IMR-90 (cell line): ENCODE data around the gene GNAT2. TPM values are rescaled to one million over a fixed set of nuclear protein-coding genes. Genes with fewer than 3 reads are reported as not detected.

Experiments
- ATAC-seq: fragments of 200-7000 bp; cut with Tn5 transposase; 2 replicates; pipeline ENCODE4 v1.9.1; 2020; ENCODE audit warnings: low read depth, mild to moderate bottlenecking, moderate library complexity
- BruUV-seq: library from RNA; stranded (reverse); fragments of 400-500 nt; replicated peaks from 2 replicates; lab custom pipeline; 2021; lab: Mats Ljungman, UMichigan
- CTCF ChIA-PET: fragments of 300-600 bp; formaldehyde crosslinking; extraction: SDS; loops from one replicate; lab custom pipeline; 2021; ENCODE audit warnings: antibody characterized with exemption; lab: Yijun Ruan, JAX
- POLR2A ChIA-PET: fragments of 300-600 bp; sonication (Branson Sonifier 250); formaldehyde crosslinking; loops from one replicate; lab custom pipeline; 2022; ENCODE audit warnings: antibody characterized with exemption; ENCODE audit not compliant: unreplicated experiment; lab: Charles Lee
- DNase-seq: peaks from one replicate; pipeline ENCODE4 v3.0.0; 2013
- H2AFZ ChIP-seq: replicated peaks from 2 replicates; pipeline ENCODE3; 2013; ENCODE audit warnings: low read length, mild to moderate bottlenecking; ENCODE audit not compliant: poor library complexity
- H2AK5ac ChIP-seq: 2 replicates; pipeline ENCODE4 v1.6.1; 2013; ENCODE audit warnings: low read depth, low read length, inconsistent platforms
- H2AK9ac ChIP-seq: replicated peaks from 2 replicates; pipeline ENCODE3; 2013; ENCODE audit warnings: mild to moderate bottlenecking, low read depth, low read length, moderate library complexity; ENCODE audit not compliant: poor library complexity
- H2BK120ac ChIP-seq: 2 replicates; pipeline ENCODE4 v1.6.1; 2013; ENCODE audit warnings: low read depth, low read length, inconsistent platforms
- H2BK15ac ChIP-seq: 3 replicates; pipeline ENCODE4 v1.6.1; 2013; ENCODE audit warnings: low read depth, low read length, inconsistent platforms
- H2BK20ac ChIP-seq: 2 replicates; pipeline ENCODE4 v1.6.1; 2013; ENCODE audit warnings: low read depth, mild to moderate bottlenecking, inconsistent platforms, low read length, moderate library complexity
- H2BK5ac ChIP-seq: 2 replicates; pipeline ENCODE4 v1.6.1; 2013; ENCODE audit warnings: mild to moderate bottlenecking, low read depth, low read length, inconsistent platforms; ENCODE audit not compliant: poor library complexity, severe bottlenecking
- H3K14ac ChIP-seq: replicated peaks from 2 replicates; pipeline ENCODE4 v1.6.1; 2013; ENCODE audit warnings: low read depth, low read length, inconsistent platforms
- H3K18ac ChIP-seq: 2 replicates; pipeline ENCODE4 v1.6.1; 2013; ENCODE audit warnings: low read depth, low read length, control low read depth
- H3K23ac ChIP-seq: 2 replicates; pipeline ENCODE4 v1.6.1; 2013; ENCODE audit warnings: low read depth, low read length, inconsistent platforms
- H3K27ac ChIP-seq: 2 replicates; pipeline ENCODE4 v1.5.1; 2013; ENCODE audit warnings: mild to moderate bottlenecking, control low read depth, low read length; ENCODE audit not compliant: insufficient read depth
- H3K27me3 ChIP-seq: 2 replicates; pipeline ENCODE4 v1.6.1; 2013; ENCODE audit warnings: low read length; ENCODE audit not compliant: control insufficient read depth, insufficient read depth
- H3K36me3 ChIP-seq: 2 replicates; pipeline ENCODE4 v1.6.1; 2013; ENCODE audit warnings: low read length, mixed read lengths; ENCODE audit not compliant: control insufficient read depth, insufficient read depth
- H3K4ac ChIP-seq: 2 replicates; pipeline ENCODE4 v1.6.1; 2013; ENCODE audit warnings: low read depth, low read length, inconsistent platforms
- H3K4me1 ChIP-seq: 2 replicates; pipeline ENCODE4 v1.6.1; 2013; ENCODE audit warnings: low read length, mixed read lengths; ENCODE audit not compliant: control insufficient read depth, insufficient read depth
- H3K4me2 ChIP-seq: 2 replicates; pipeline ENCODE4 v1.6.1; 2013; ENCODE audit warnings: low read depth, mild to moderate bottlenecking, control low read depth, low read length, moderate library complexity
- H3K4me3 ChIP-seq: 2 replicates; pipeline ENCODE4 v1.5.1; 2013; ENCODE audit warnings: low read depth, mild to moderate bottlenecking, control low read depth, low read length, moderate library complexity; ENCODE audit not compliant: insufficient read depth
- H3K56ac ChIP-seq: 2 replicates; pipeline ENCODE4 v1.6.1; 2013; ENCODE audit warnings: low read length, inconsistent platforms; ENCODE audit not compliant: insufficient read depth; ENCODE audit errors: extremely low read depth
- H3K79me1 ChIP-seq, 2 experiments: 2 replicates each; pipeline ENCODE4 v1.6.1; 2013; ENCODE audit warnings: low read length in 2 of 2, inconsistent platforms in 1 of 2, low read depth in 1 of 2
- H3K9ac ChIP-seq: 2 replicates; pipeline ENCODE4 v1.6.1; 2013; ENCODE audit warnings: low read depth, low read length, control low read depth
- H3K9me1 ChIP-seq: 2 replicates; pipeline ENCODE4 v1.6.1; 2013; ENCODE audit warnings: low read length, inconsistent platforms; ENCODE audit not compliant: insufficient read depth
- H3K9me3 ChIP-seq: 2 replicates; pipeline ENCODE4 v1.6.1; 2013; ENCODE audit warnings: low read length; ENCODE audit not compliant: control insufficient read depth, insufficient read depth
- H4K20me1 ChIP-seq: 2 replicates; pipeline ENCODE4 v1.6.1; 2013; ENCODE audit warnings: low read length, inconsistent platforms; ENCODE audit not compliant: insufficient read depth
- H4K5ac ChIP-seq: 2 replicates; pipeline ENCODE4 v1.6.1; 2013; ENCODE audit warnings: mild to moderate bottlenecking, low read depth, low read length, control low read depth
- H4K8ac ChIP-seq, 2 experiments: 2 replicates each; pipeline ENCODE4 v1.6.1; 2013; ENCODE audit warnings: low read depth in 2 of 2, low read length in 2 of 2, control low read depth in 1 of 2, inconsistent platforms in 1 of 2
- H4K91ac ChIP-seq: 2 replicates; pipeline ENCODE4 v1.6.1; 2013; ENCODE audit warnings: low read depth, low read length, inconsistent platforms; ENCODE audit not compliant: insufficient read depth
- BHLHE40 ChIP-seq: fragments of 150-350 bp; IDR thresholded peaks from 2 replicates; pipeline ENCODE4 v1.6.1; 2016; ENCODE audit warnings: mild to moderate bottlenecking, low read depth, low read length
- CEBPB ChIP-seq: IDR thresholded peaks from 2 replicates; pipeline ENCODE4 v1.6.1; 2012; ENCODE audit warnings: low read depth, low read length, improper control_type of control experiment
- CHD1 ChIP-seq: IDR thresholded peaks from 2 replicates; pipeline ENCODE4 v1.6.1; 2012; ENCODE audit warnings: low read depth, low read length, improper control_type of control experiment
- FOS ChIP-seq: fragments of 150-350 bp; IDR thresholded peaks from 2 replicates; pipeline ENCODE4 v1.6.1; 2016; ENCODE audit warnings: low read depth, low read length
- MAFK ChIP-seq: IDR thresholded peaks from 2 replicates; pipeline ENCODE4 v1.6.1; 2012; ENCODE audit warnings: low read depth, low read length, improper control_type of control experiment
- MAZ ChIP-seq: IDR thresholded peaks from 2 replicates; pipeline ENCODE4 v1.6.1; 2012; ENCODE audit warnings: low read depth, mild to moderate bottlenecking, low read length, improper control_type of control experiment, moderate library complexity, borderline replicate concordance
- MXI1 ChIP-seq: IDR thresholded peaks from 2 replicates; pipeline ENCODE4 v1.6.1; 2012; ENCODE audit warnings: low read depth, mild to moderate bottlenecking, low read length, moderate library complexity, borderline replicate concordance
- NFE2L2 ChIP-seq: fragments of 150-350 bp; IDR thresholded peaks from 2 replicates; pipeline ENCODE4 v1.6.1; 2016; ENCODE audit warnings: low read depth, mild to moderate bottlenecking, low read length
- POLR2A ChIP-seq: IDR thresholded peaks from 2 replicates; pipeline ENCODE4 v1.6.1; 2012; ENCODE audit warnings: mild to moderate bottlenecking, low read depth, low read length
- RAD21 ChIP-seq: IDR thresholded peaks from 2 replicates; pipeline ENCODE4 v1.6.1; 2012; ENCODE audit warnings: low read length, improper control_type of control experiment
- RCOR1 ChIP-seq: IDR thresholded peaks from 2 replicates; pipeline ENCODE4 v1.6.1; 2012; ENCODE audit warnings: mild to moderate bottlenecking, low read length, improper control_type of control experiment; ENCODE audit not compliant: insufficient replicate concordance
- RFX5 ChIP-seq: IDR thresholded peaks from 2 replicates; pipeline ENCODE4 v1.8.0; 2012; ENCODE audit warnings: low read depth, mild to moderate bottlenecking, low read length, moderate library complexity
- SMC3 ChIP-seq: fragments of 150-350 bp; IDR thresholded peaks from 2 replicates; pipeline ENCODE4 v1.6.1; 2016; ENCODE audit warnings: low read depth, mild to moderate bottlenecking, antibody characterized with exemption, low read length, moderate library complexity
- WGBS, 2 experiments: methylation state at CpG; one replicate each; pipeline versions ENCODE4 v1.1.5 to v1.1.7; 2013; ENCODE audit warnings: missing lambda C conversion rate in 2 of 2; ENCODE audit not compliant: insufficient read length in 1 of 2; ENCODE audit errors: extremely low coverage in 2 of 2; 5-methylcytosine and 5-hydroxymethylcytosine counted together
- dilution Hi-C: fragments of 300-500 bp; cut with HindIII; formaldehyde crosslinking; loops from one replicate; pipeline ENCODE4 v1.14.3; 2018; ENCODE audit warnings: low sequenced_read_pairs; ENCODE audit not compliant: unreplicated experiment
- in situ Hi-C: fragments of 300-500 bp; cut with MboI; formaldehyde crosslinking; loops from 3 replicates; pipeline ENCODE4 v1.14.3; 2019; ENCODE audit warnings: low sequenced_read_pairs, inconsistent platforms, mixed read lengths
- intact Hi-C: fragments of 100-400 bp; cut with micrococcal nuclease; formaldehyde crosslinking; loops from 2 replicates; pipeline ENCODE4 v1.10.0; 2022
- polyA plus RNA-seq, 3 experiments: library from polyadenylated mRNA; depleted of rRNA; stranded (reverse); fragments of >200 nt; gene quantifications; 2 replicates each; pipeline ENCODE4 v1.2.3, GENCODE V29; 2012; ENCODE audit warnings: low replicate concordance in 1 of 3
- total RNA-seq: library from RNA; depleted of rRNA; stranded (reverse); fragments of >200 nt; gene quantifications from 2 replicates; pipeline ENCODE4 v1.2.3, GENCODE V29; 2012
- TF ChIP-seq, protein P1 (sequence below): fragments of 150-350 bp; IDR thresholded peaks from 2 replicates; pipeline ENCODE4 v1.6.1; 2017; ENCODE audit warnings: mild to moderate bottlenecking, antibody characterized with exemption, low read length, low read depth
- TF ChIP-seq, protein P2 (sequence below): conservative IDR thresholded peaks from 2 replicates; pipeline ENCODE4 v1.5.1; 2012; ENCODE audit warnings: mild to moderate bottlenecking, low read depth, low read length, improper control_type of control experiment
- TF ChIP-seq, protein P3 (sequence below): fragments of 150-350 bp; IDR thresholded peaks from 2 replicates; pipeline ENCODE4 v1.6.1; 2016; ENCODE audit warnings: low read depth, mild to moderate bottlenecking, low read length, moderate library complexity, borderline replicate concordance

Gene GNAT2
- total and polyA plus RNA-seq, 2 of the 4 experiments (the other 2 are of a cell fraction): 0.17 to 0.36 TPM

DNA sequence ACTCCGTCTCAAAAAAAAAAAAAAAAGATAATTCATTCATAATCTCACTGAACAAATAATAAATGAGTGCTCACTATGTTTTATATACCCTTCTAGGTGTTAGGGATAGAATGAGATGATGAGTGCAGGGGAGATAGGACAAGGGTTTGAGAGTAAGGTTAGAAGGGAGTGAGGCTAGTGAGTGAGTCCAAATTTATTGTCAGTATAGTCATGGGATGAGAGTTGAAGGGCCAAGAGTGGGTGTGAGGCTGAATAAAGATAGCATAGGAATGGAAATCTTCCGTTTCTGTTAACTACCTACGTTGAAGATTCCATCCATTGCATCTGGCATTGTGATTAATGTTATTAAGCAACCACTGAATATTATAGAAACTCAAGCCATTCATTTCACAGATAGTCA lies 54.2 kb downstream of the GNAT2 start:
- DNase-seq: no peak
- TF ChIP-seq RAD21: no peak
- TF ChIP-seq FOS: no peak
- no peak for TF ChIP-seq MAZ
- no peak for TF ChIP-seq SMC3
- TF ChIP-seq, protein P1, sequence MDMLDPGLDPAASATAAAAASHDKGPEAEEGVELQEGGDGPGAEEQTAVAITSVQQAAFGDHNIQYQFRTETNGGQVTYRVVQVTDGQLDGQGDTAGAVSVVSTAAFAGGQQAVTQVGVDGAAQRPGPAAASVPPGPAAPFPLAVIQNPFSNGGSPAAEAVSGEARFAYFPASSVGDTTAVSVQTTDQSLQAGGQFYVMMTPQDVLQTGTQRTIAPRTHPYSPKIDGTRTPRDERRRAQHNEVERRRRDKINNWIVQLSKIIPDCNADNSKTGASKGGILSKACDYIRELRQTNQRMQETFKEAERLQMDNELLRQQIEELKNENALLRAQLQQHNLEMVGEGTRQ: no peak
- no peak for TF ChIP-seq CEBPB
- no peak for TF ChIP-seq RCOR1
- TF ChIP-seq BHLHE40: no peak
- no peak for TF ChIP-seq RFX5
- no peak for TF ChIP-seq NFE2L2
- TF ChIP-seq, protein P2, sequence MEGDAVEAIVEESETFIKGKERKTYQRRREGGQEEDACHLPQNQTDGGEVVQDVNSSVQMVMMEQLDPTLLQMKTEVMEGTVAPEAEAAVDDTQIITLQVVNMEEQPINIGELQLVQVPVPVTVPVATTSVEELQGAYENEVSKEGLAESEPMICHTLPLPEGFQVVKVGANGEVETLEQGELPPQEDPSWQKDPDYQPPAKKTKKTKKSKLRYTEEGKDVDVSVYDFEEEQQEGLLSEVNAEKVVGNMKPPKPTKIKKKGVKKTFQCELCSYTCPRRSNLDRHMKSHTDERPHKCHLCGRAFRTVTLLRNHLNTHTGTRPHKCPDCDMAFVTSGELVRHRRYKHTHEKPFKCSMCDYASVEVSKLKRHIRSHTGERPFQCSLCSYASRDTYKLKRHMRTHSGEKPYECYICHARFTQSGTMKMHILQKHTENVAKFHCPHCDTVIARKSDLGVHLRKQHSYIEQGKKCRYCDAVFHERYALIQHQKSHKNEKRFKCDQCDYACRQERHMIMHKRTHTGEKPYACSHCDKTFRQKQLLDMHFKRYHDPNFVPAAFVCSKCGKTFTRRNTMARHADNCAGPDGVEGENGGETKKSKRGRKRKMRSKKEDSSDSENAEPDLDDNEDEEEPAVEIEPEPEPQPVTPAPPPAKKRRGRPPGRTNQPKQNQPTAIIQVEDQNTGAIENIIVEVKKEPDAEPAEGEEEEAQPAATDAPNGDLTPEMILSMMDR: no peak
- TF ChIP-seq, protein P3, sequence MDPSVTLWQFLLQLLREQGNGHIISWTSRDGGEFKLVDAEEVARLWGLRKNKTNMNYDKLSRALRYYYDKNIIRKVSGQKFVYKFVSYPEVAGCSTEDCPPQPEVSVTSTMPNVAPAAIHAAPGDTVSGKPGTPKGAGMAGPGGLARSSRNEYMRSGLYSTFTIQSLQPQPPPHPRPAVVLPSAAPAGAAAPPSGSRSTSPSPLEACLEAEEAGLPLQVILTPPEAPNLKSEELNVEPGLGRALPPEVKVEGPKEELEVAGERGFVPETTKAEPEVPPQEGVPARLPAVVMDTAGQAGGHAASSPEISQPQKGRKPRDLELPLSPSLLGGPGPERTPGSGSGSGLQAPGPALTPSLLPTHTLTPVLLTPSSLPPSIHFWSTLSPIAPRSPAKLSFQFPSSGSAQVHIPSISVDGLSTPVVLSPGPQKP: no peak
- TF ChIP-seq MAFK: no peak
- TF ChIP-seq POLR2A: no peak
- no peak for TF ChIP-seq CHD1
- no peak for TF ChIP-seq MXI1
- in situ Hi-C loops: no loop called here
- ChIA-PET POLR2A (no interaction called here), CTCF (interaction anchor here (0.5 kb wide), 1 partner anchor 283 kb away, joined by 3 read pairs; no protein-coding TSS in a partner anchor)
- no peak overlapping the region for H2BK120ac ChIP-seq
- H2BK15ac ChIP-seq: no peak overlapping the region
- intact Hi-C loops: no loop called here
- H4K91ac ChIP-seq: no peak overlapping the region
- no peaks in the 10 kb centered on the region for H3K9me3 ChIP-seq
- H3K4me2 ChIP-seq: no peak overlapping the region
- no peak overlapping the region for H3K4me3 ChIP-seq
- H3K4ac ChIP-seq: no peak overlapping the region
- H3K14ac ChIP-seq: no peak overlapping the region
- H3K9ac ChIP-seq: no peak overlapping the region
- H3K9me1 ChIP-seq: peaks cover 13% of the 10 kb centered on the region
- H2AFZ ChIP-seq: no peak overlapping the region
- H4K5ac ChIP-seq: no peak overlapping the region
- no peak for ATAC-seq
- H2AK5ac ChIP-seq: no peak overlapping the region
- H2BK20ac ChIP-seq: no peak overlapping the region
- H3K79me1 ChIP-seq: peaks cover 0 to 67% of the 10 kb centered on the region in 2 experiments; a peak in 3 of 4 replicates
- peak overlapping the region; percentile 29 for H2BK5ac ChIP-seq
- dilution Hi-C loops: no loop called here
- no peak overlapping the region for H3K56ac ChIP-seq
- peaks cover 83% of the 10 kb centered on the region for H4K20me1 ChIP-seq
- WGBS, 2 experiments: no CpG with 5 or more reads among the region's 3 CpGs
- H3K18ac ChIP-seq: no peak overlapping the region
- H3K27ac ChIP-seq: no peak overlapping the region
- H2AK9ac ChIP-seq: no peak overlapping the region
- H3K4me1 ChIP-seq: peaks cover 7% of the 10 kb centered on the region
- H3K36me3 ChIP-seq: no peaks in the 10 kb centered on the region
- H3K23ac ChIP-seq: no peak overlapping the region
- H3K27me3 ChIP-seq: no peaks in the 10 kb centered on the region
- BruUV-seq: no TSS peak
- H4K8ac ChIP-seq: no peak overlapping the region
